H1 (cell line): Measurements from ENCODE around the gene KRTAP4-2.

ENCODE experiments used
- CHD2 ChIP-seq: IDR thresholded peaks from 2 replicates; pipeline ENCODE4 v1.6.1; 2012; ENCODE audit warnings: low read length, improper control_type of control experiment
- CTCF ChIP-seq, 3 experiments: IDR thresholded peaks; 1 replicate in 2 of 3; 2 replicates in 1 of 3; pipeline versions ENCODE4 v1.5.1 to v1.6.1; 2011; ENCODE audit warnings: low read length in 3 of 3, mild to moderate bottlenecking in 3 of 3, inconsistent platforms in 2 of 3, low read depth in 1 of 3, moderate library complexity in 1 of 3; ENCODE audit not compliant: insufficient read depth in 1 of 3; ENCODE audit errors: control extremely low read depth in 1 of 3
- EP300 ChIP-seq, 2 experiments: IDR thresholded peaks; 1 replicate in 1 of 2; 2 replicates in 1 of 2; pipeline ENCODE4 v1.6.1; 2011 to 2012; ENCODE audit warnings: low read depth in 2 of 2, low read length in 2 of 2, mild to moderate bottlenecking in 2 of 2, borderline replicate concordance in 1 of 2, inconsistent platforms in 1 of 2, moderate library complexity in 1 of 2
- EZH2 ChIP-seq: fragments of 200-600 bp; sonication (generic); IDR thresholded peaks from 2 replicates; pipeline ENCODE4 v1.7.1; 2012; ENCODE audit warnings: low read depth, mild to moderate bottlenecking, moderate library complexity, low read length, inconsistent platforms; ENCODE audit not compliant: severe bottlenecking
- HDAC2 ChIP-seq, 2 experiments: fragments of 300-600 bp in 1 of 2; sonication (generic) in 1 of 2; IDR thresholded peaks; 2 replicates each; pipeline ENCODE4 v1.6.1; 2011 to 2012; ENCODE audit warnings: low read depth in 2 of 2, low read length in 2 of 2, mild to moderate bottlenecking in 2 of 2, moderate library complexity in 2 of 2, borderline replicate concordance in 1 of 2, inconsistent platforms in 1 of 2
- JUN ChIP-seq: IDR thresholded peaks from 2 replicates; pipeline ENCODE4 v1.6.1; 2011; ENCODE audit warnings: low read depth, mild to moderate bottlenecking, improper control_type of control experiment, low read length
- PHF8 ChIP-seq: fragments of 200-600 bp; sonication (generic); conservative IDR thresholded peaks from 2 replicates; pipeline ENCODE4 v1.7.1; 2012; ENCODE audit warnings: low read depth, mild to moderate bottlenecking, inconsistent platforms, low read length, moderate library complexity
- POLR2A ChIP-seq, 2 experiments: IDR thresholded peaks; 1 replicate in 1 of 2; 2 replicates in 1 of 2; pipeline ENCODE4 v1.6.1; 2011; ENCODE audit warnings: low read depth in 2 of 2, low read length in 2 of 2, mild to moderate bottlenecking in 2 of 2; ENCODE audit errors: control extremely low read depth in 1 of 2
- SIN3A ChIP-seq, 2 experiments: IDR thresholded peaks in 1 of 2; conservative IDR thresholded peaks in 1 of 2; 2 replicates each; pipeline ENCODE4 v1.6.1; 2011 to 2012; ENCODE audit warnings: low read length in 2 of 2, improper control_type of control experiment in 1 of 2, low read depth in 1 of 2, mild to moderate bottlenecking in 1 of 2

GRCh38 chr17:41141361-41141760, 36.7 kb downstream of the KRTAP4-2 start:
- no peak for TF ChIP-seq JUN
- no peak for TF ChIP-seq CHD2
- TF ChIP-seq POLR2A (IDR thresholded peaks at IDR 0.05; ENCODE audit: control extremely low read depth in 1 of 2, low read depth in 2 of 2, low read length in 2 of 2): no peak
- no peak for TF ChIP-seq HDAC2 (IDR thresholded peaks at IDR 0.05; ENCODE audit: borderline replicate concordance in 1 of 2, low read depth in 2 of 2, low read length in 2 of 2)
- TF ChIP-seq EZH2: no peak
- TF ChIP-seq EP300 (IDR thresholded peaks at IDR 0.05; ENCODE audit: borderline replicate concordance in 1 of 2, low read depth in 2 of 2, low read length in 2 of 2): no peak
- TF ChIP-seq SIN3A (conservative IDR thresholded peaks at IDR 0.05 in 1 of 2, IDR thresholded peaks at IDR 0.05 in 1 of 2; ENCODE audit: low read depth in 1 of 2, low read length in 2 of 2): no peak
- no peak for TF ChIP-seq CTCF (IDR thresholded peaks at IDR 0.05; ENCODE audit: control extremely low read depth in 1 of 3, insufficient read depth in 1 of 3, low read depth in 1 of 3, low read length in 3 of 3)
- no peak for TF ChIP-seq PHF8
